Naive B cell (primary cell): Measurements from ENCODE around the gene USP38. TPM values are rescaled to one million over a fixed set of nuclear protein-coding genes. Genes with fewer than 3 reads are reported as not detected.
"Not testable (repeated sequence)": the region's sequence is repeated elsewhere in the genome, so short reads cannot be mapped to it uniquely, and the experiment has no call there.

Source experiments
- ATAC-seq, 2 donors: fragments of 150-1000 bp; cut with Tn5 transposase; 2 replicates each; pipeline ENCODE4 v1.10.0; 2021; ENCODE audit warnings: low read depth in 2 of 2, mild to moderate bottlenecking in 2 of 2, moderate library complexity in 2 of 2
- DNase-seq: peaks from one replicate; pipeline ENCODE4 v3.0.0; 2022
- H3K27ac Mint-ChIP-seq, 6 donors: one replicate each; pipeline ENCODE4 v1.8.0; 2020 to 2022; ENCODE audit warnings: mild to moderate bottlenecking in 6 of 6, mixed read lengths in 6 of 6, moderate library complexity in 5 of 6, inconsistent platforms in 2 of 6
- H3K27me3 Mint-ChIP-seq, 3 donors: one replicate each; pipeline ENCODE4 v1.8.0; 2021 to 2022; ENCODE audit warnings: mixed read lengths in 3 of 3, mild to moderate bottlenecking in 1 of 3
- H3K36me3 Mint-ChIP-seq, 2 donors: one replicate each; pipeline ENCODE4 v1.8.0; 2020 to 2022; ENCODE audit warnings: mixed read lengths in 2 of 2, inconsistent platforms in 1 of 2, mild to moderate bottlenecking in 1 of 2
- H3K4me1 Mint-ChIP-seq, 3 donors: one replicate each; pipeline ENCODE4 v1.8.0; 2020 to 2022; ENCODE audit warnings: mixed read lengths in 3 of 3, inconsistent platforms in 1 of 3, mild to moderate bottlenecking in 1 of 3, moderate library complexity in 1 of 3
- H3K4me3 Mint-ChIP-seq, 8 donors: one replicate each; pipeline ENCODE4 v1.8.0; 2020 to 2022; ENCODE audit warnings: mild to moderate bottlenecking in 8 of 8, mixed read lengths in 8 of 8, moderate library complexity in 8 of 8, inconsistent platforms in 2 of 8
- H3K9me3 Mint-ChIP-seq, 7 donors: one replicate each; pipeline ENCODE4 v1.8.0; 2020 to 2022; ENCODE audit warnings: mixed read lengths in 7 of 7, mild to moderate bottlenecking in 5 of 7, inconsistent platforms in 2 of 7, moderate library complexity in 1 of 7
- polyA plus RNA-seq, 6 donors: library from polyadenylated mRNA; unstranded; fragments of 300-500 nt; fragmentation: Illumina TruSeq; gene quantifications; one replicate each; pipeline ENCODE4 v1.2.3, GENCODE V29; 2021; ENCODE audit warnings: low read depth in 6 of 6

USP38 gene
- polyA plus RNA-seq, 6 donors from 2014 or later: 18.3 to 28.3 (median 22.1) TPM

DNA sequence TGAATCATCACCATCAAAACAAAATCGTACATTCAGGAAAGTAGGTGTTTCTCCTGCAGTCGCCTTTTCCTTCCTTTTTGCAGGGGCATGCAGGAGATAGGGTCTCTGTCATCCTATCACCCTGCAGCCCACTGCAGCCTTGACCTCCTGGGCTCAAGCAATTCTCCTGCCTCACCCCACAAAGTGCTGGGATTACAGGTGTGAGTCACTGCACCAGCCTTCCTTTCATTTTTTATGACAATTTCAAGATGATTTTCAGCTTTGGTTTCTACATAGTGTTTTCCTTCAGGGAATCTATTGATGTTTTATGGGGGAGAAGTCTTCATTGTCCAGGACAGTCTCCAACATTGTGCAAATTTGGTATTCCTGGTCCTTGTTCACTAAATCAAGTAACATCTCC is 71.7 kb downstream of the USP38 start:
- H3K27ac Mint-ChIP-seq: no peak overlapping the region
- no peaks in the 10 kb centered on the region for H3K36me3 Mint-ChIP-seq

DNA sequence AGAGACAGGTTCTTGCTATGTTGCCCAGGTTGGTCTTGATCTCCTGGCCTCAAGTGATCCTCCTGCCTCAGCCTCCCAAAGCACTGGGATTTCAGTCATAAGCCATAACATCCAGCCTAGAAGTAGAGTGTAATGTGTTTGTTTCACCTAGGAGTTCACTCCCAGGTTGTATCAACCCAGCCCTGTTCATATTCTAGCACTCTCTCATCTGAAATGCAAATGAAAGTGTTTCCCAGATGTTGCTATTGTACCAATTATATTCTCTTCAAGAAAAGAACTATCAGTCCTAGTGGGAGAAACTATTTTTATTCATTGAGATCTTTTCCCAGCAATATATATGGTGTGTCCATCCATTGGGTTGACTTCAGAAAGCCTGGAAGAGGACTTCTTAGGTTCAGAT is 72.6 kb downstream of the USP38 start:
- Mint-ChIP-seq H3K27me3 (peaks cover 0 to 6% (median 0%) of the 10 kb centered on the region in 3 donors), H3K27ac (peak overlapping the region in 1 of 6 donors; percentile 45), H3K36me3 (no peaks in the 10 kb centered on the region), H3K4me1 (no peaks in the 10 kb centered on the region), H3K4me3 (no peak overlapping the region), H3K9me3 (no peaks in the 10 kb centered on the region)
- ATAC-seq (no peak), DNase-seq (no peak)

More for the DNA sequence above, 71.7 kb downstream of the USP38 start:
- Mint-ChIP-seq H3K27me3 (peaks cover 0 to 6% (median 0%) of the 10 kb centered on the region in 3 donors), H3K4me3 (no peak overlapping the region), H3K4me1 (no peaks in the 10 kb centered on the region), H3K9me3 (no peaks in the 10 kb centered on the region)
- ATAC-seq: no peak
- DNase-seq: no peak

DNA sequence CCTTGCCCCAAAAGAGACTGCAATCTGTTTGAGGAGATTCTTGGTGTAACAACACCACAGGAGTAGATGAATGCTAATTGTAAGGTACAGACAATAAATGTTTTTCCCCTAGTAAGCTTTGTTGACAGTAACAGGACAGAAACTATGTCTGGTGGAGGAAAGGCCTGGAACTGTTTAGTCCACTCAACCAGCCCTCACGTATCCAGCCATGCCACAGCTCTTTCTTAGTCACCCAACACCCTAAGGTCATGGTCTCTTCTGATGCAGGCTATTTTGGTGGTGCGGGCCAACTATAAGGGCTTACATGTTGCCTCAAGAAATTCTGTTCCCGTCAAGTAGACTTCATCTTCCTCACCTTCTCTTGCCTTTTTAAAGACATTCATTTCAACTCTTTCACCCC is 76.0 kb downstream of the USP38 start:
- no peak overlapping the region for H3K4me3 Mint-ChIP-seq
- H3K27me3 Mint-ChIP-seq: no peaks in the 10 kb centered on the region
- DNase-seq (no peak), ATAC-seq (no peak)
- peaks cover 0 to 3% of the 10 kb centered on the region in 2 donors for H3K36me3 Mint-ChIP-seq
- no peak overlapping the region for H3K27ac Mint-ChIP-seq
- H3K4me1 Mint-ChIP-seq: no peaks in the 10 kb centered on the region
- H3K9me3 Mint-ChIP-seq: peaks cover 1 to 14% (median 4%) of the 10 kb centered on the region in 7 donors

DNA sequence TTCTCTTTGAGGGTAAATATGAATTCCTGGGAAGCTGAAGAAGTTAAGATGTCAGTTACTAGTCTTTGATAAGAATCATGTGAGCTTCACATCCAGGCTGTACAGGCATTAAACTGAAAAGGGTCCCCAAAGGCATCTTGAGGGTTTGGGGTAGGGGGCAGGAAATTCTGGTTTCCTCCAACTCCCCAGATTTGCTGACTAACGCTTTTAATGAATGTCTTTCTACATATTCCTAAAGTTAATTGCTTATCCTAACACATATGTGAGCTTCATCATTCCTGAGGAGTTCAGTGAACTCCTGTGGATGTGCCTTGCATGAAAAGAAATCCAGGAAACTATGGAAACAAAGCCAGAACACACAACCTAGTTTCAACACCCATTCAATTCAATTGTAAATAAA is 78.1 kb downstream of the USP38 start:
- no peak for DNase-seq
- Mint-ChIP-seq H3K27ac (no peak overlapping the region), H3K9me3 (peaks cover 6 to 30% (median 21%) of the 10 kb centered on the region in 7 donors), H3K4me3 (no peak overlapping the region), H3K4me1 (no peaks in the 10 kb centered on the region), H3K36me3 (peaks cover 5 to 11% of the 10 kb centered on the region in 2 donors), H3K27me3 (no peaks in the 10 kb centered on the region)
- ATAC-seq: no peak

DNA sequence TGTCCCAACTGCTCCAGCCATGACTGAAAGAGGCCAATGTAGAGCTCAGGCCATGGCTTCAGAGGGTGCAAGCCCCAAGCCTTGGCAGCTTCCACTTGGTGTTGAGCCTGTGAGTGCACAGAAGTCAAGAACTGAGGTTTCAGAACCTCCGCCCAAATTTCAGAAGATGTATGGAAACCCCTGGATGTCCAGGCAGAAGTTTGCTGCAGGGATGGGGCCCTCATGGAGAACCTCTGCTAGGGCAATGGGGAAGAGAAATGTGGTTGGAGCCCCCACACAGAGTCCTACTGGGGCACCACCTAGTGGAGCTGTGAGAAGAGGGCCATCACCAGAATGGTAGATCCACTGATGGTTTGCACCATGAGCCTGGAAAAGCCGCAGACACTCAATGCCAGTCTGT is 83.0 kb downstream of the USP38 start:
- H3K36me3 Mint-ChIP-seq: peaks cover 5 to 18% of the 10 kb centered on the region in 2 donors
- H3K4me1 Mint-ChIP-seq, ATAC-seq, DNase-seq, H3K27ac Mint-ChIP-seq, H3K27me3 Mint-ChIP-seq: not testable (repeated sequence)
- H3K4me3 Mint-ChIP-seq: peak overlapping the region in 1 of 8 donors; percentile 82
- H3K9me3 Mint-ChIP-seq: peaks cover 11 to 54% (median 36%) of the 10 kb centered on the region in 7 donors

DNA sequence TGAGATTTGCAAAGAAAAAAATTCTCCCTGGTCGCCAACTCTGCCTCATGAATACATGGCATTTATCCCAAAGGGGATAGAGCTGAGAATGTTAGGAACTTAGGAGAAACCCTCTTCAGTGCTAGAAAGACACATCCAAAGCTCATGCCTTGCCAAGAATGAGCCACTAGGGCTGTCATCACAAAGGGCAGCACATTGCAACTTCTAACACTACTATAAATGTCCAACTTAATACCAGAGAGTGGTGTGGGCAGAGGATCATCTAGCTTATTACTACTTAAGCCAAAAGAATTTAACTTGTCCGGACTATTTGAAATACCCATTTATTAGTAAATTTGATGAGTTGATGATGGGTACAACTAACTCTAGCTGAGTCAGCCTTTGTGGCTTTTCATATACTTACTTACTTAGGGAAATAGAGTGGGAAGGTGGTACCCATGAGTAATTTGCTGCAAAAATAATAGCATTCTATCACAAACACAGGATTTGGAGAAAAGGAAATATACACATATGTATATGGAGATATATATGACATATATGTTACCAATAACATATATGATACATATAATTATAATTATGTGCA is 85.6 kb downstream of the USP38 start:
- no peak overlapping the region for H3K27ac Mint-ChIP-seq

More for the DNA sequence above, 85.6 kb downstream of the USP38 start:
- peaks cover 10 to 48% (median 34%) of the 10 kb centered on the region in 7 donors for H3K9me3 Mint-ChIP-seq
- no peaks in the 10 kb centered on the region for H3K4me1 Mint-ChIP-seq
- peaks cover 0 to 20% (median 4%) of the 10 kb centered on the region in 3 donors for H3K27me3 Mint-ChIP-seq
- H3K36me3 Mint-ChIP-seq: peaks cover 5 to 18% of the 10 kb centered on the region in 2 donors
- H3K4me3 Mint-ChIP-seq: no peak overlapping the region
- DNase-seq (no peak), ATAC-seq (no peak)

Other genes starting within 250 kb of the USP38 start
- 10 to 100 TPM in 2 of 6 donors, 1 to 10 TPM in 4; 4.3 to 14.5 (median 7.5) TPM for gene GAB1, start 152.0 kb downstream of the USP38 start, polyA plus RNA-seq